OCI-LY3 (cell line): Measurements from ENCODE around the gene MED27.

Experiments
- H2AFZ ChIP-seq: fragments of 200-600, 300-600 bp; shearing (Covaris generic); 2 replicates; pipeline ENCODE4 v1.6.0; 2014; ENCODE audit warnings: antibody characterized with exemption, low read depth, low read length
- H3K27ac ChIP-seq: fragments of 200-600, 300-600 bp; sonication (generic); 2 replicates; pipeline ENCODE4 v1.5.1; 2014; ENCODE audit warnings: mild to moderate bottlenecking, low read length, moderate library complexity, mixed read lengths
- H3K27me3 ChIP-seq: fragments of 200-600, 300-600 bp; sonication (generic); 2 replicates; pipeline ENCODE4 v1.6.1; 2014; ENCODE audit warnings: low read depth, low read length, mixed read lengths
- H3K36me3 ChIP-seq: fragments of 200-600, 300-600 bp; sonication (generic); replicated peaks from 2 replicates; pipeline ENCODE3; 2014; ENCODE audit warnings: low read depth, low read length, mixed read lengths
- H3K4me1 ChIP-seq: fragments of 300-600, 200-600 bp; sonication (generic); 2 replicates; pipeline ENCODE4 v1.6.1; 2014; ENCODE audit warnings: low read length, mixed read lengths
- H3K4me2 ChIP-seq: fragments of 200-600, 300-600 bp; sonication (generic); 2 replicates; pipeline ENCODE4 v1.6.1; 2014; ENCODE audit warnings: low read length, mixed read lengths
- H3K4me3 ChIP-seq: fragments of 300-600, 200-600 bp; sonication (generic); 2 replicates; pipeline ENCODE4 v1.5.1; 2014; ENCODE audit warnings: antibody characterized with exemption, mild to moderate bottlenecking, low read length, moderate library complexity
- H3K79me2 ChIP-seq: fragments of 300-600, 200-600 bp; shearing (Covaris generic); 2 replicates; pipeline ENCODE4 v1.6.1; 2014; ENCODE audit warnings: mild to moderate bottlenecking, low read length, mixed read lengths
- H3K9ac ChIP-seq: fragments of 300-600, 200-600 bp; shearing (Covaris generic); 2 replicates; pipeline ENCODE4 v1.6.0; 2014; ENCODE audit warnings: mild to moderate bottlenecking, low read length, moderate library complexity
- H3K9me3 ChIP-seq: fragments of 200-600, 300-600 bp; shearing (Covaris generic); 2 replicates; pipeline ENCODE4 v1.6.1; 2014; ENCODE audit warnings: low read length, mixed read lengths; ENCODE audit not compliant: insufficient read depth
- H4K20me1 ChIP-seq: fragments of 200-600, 300-600 bp; sonication (generic); 2 replicates; pipeline ENCODE4 v1.6.1; 2016; ENCODE audit warnings: low read length, mixed read lengths; ENCODE audit not compliant: insufficient read depth
- CTCF ChIP-seq: fragments of 200-600, 300-600 bp; sonication (generic); IDR thresholded peaks from 2 replicates; pipeline ENCODE4 v1.5.1; 2014; ENCODE audit warnings: antibody characterized with exemption, low read length, low read depth
- EZH2phosphoT487 ChIP-seq: fragments of 200-600 bp; shearing (Covaris generic); IDR thresholded peaks from 2 replicates; pipeline ENCODE4 v1.6.1; 2018; ENCODE audit warnings: antibody characterized with exemption, mixed run types, low read depth

The MED27 gene

GRCh38 chr9:131981116-131981776 lies 98.4 kb downstream of the MED27 start:
- Histone ChIP-seq H2AFZ (no peak overlapping the region), H3K4me1 (peaks cover 33% of the 10 kb centered on the region), H3K9me3 (no peaks in the 10 kb centered on the region), H3K27ac (no peak overlapping the region), H3K4me3 (no peak overlapping the region), H3K27me3 (no peaks in the 10 kb centered on the region), H3K4me2 (no peak overlapping the region), H4K20me1 (peaks cover 50% of the 10 kb centered on the region), H3K79me2 (no peaks in the 10 kb centered on the region), H3K9ac (no peak overlapping the region), H3K36me3 (no peaks in the 10 kb centered on the region)
- TF ChIP-seq CTCF (no peak), EZH2phosphoT487 (no peak)

- Histone ChIP-seq H3K27ac (no peak overlapping the region), H3K9ac (no peak overlapping the region), H3K27me3 (no peaks in the 10 kb centered on the region), H2AFZ (no peak overlapping the region), H4K20me1 (peaks cover 50% of the 10 kb centered on the region), H3K4me2 (no peak overlapping the region), H3K36me3 (no peaks in the 10 kb centered on the region), H3K4me3 (no peak overlapping the region), H3K4me1 (peaks cover 33% of the 10 kb centered on the region), H3K79me2 (no peaks in the 10 kb centered on the region), H3K9me3 (no peaks in the 10 kb centered on the region)
- no peak for TF ChIP-seq EZH2phosphoT487
- no peak for TF ChIP-seq CTCF
Measured at GRCh38 chr9:131980267-131981016, 99.2 kb downstream of the MED27 start.

- Histone ChIP-seq H4K20me1 (peaks cover 31% of the 10 kb centered on the region), H3K4me3 (no peak overlapping the region), H3K27me3 (no peaks in the 10 kb centered on the region), H3K27ac (no peak overlapping the region), H3K79me2 (no peaks in the 10 kb centered on the region), H3K9me3 (no peaks in the 10 kb centered on the region), H3K9ac (no peak overlapping the region), H3K36me3 (no peaks in the 10 kb centered on the region), H3K4me2 (no peak overlapping the region), H2AFZ (no peak overlapping the region), H3K4me1 (peaks cover 14% of the 10 kb centered on the region)
- TF ChIP-seq EZH2phosphoT487 = no peak
- TF ChIP-seq CTCF = no peak
Measured at GRCh38 chr9:131977109-131977838, 102.4 kb downstream of the MED27 start.
